HepG2 (cell line): ENCODE results near the gene PPP1R13B. TPM values are rescaled to one million over a fixed set of nuclear protein-coding genes. Genes with fewer than 3 reads are reported as not detected.

Experiments used
- ATAC-seq: fragments of 200-7000 bp; cut with Tn5 transposase; 3 replicates; pipeline ENCODE4 v1.9.1; 2020; ENCODE audit warnings: mild to moderate bottlenecking, moderate library complexity
- BruUV-seq: library from RNA; stranded (reverse); fragments of 400-500 nt; replicated peaks from 2 replicates; lab custom pipeline; 2021; lab: Mats Ljungman, UMichigan
- CTCF ChIA-PET: fragments of 300-600 bp; formaldehyde crosslinking; extraction: SDS; loops from one replicate; lab custom pipeline; 2021; ENCODE audit warnings: low total read pairs, inconsistent platforms, low intra/inter-chr PET ratio; lab: Yijun Ruan, JAX
- POLR2A ChIA-PET: fragments of 350-600 bp; sonication (Branson Sonifier 250); formaldehyde crosslinking; loops from one replicate; lab custom pipeline; 2020; ENCODE audit warnings: antibody characterized with exemption, inconsistent platforms; lab: Yijun Ruan, JAX
- DNase-seq: peaks from one replicate; pipeline ENCODE4 v3.0.0-alpha.2; 2015; ENCODE audit warnings: low spot score
- FAIRE-seq: peaks from 3 replicates; lab custom pipeline; 2011; peaks lifted over from hg19 to GRCh38; lab: Jason Lieb, UNC
- H2AFZ ChIP-seq: one replicate; pipeline ENCODE4 v1.6.1; 2011; ENCODE audit warnings: low read length, inconsistent platforms
- H3K27ac ChIP-seq: fragments of 300-600 bp; 3 replicates; pipeline ENCODE4 v1.8.0; 2011; ENCODE audit warnings: mixed run types, mild to moderate bottlenecking, mixed read lengths, low read length, inconsistent platforms; ENCODE audit not compliant: insufficient read depth; ENCODE audit errors: extremely low read length
- H3K27me3 ChIP-seq, 2 experiments: fragments of 200-600 bp in 1 of 2; 2 replicates in 1 of 2; 3 replicates in 1 of 2; pipeline versions ENCODE4 v1.6.0 to v1.8.0; 2011; ENCODE audit warnings: low read length in 2 of 2, mild to moderate bottlenecking in 2 of 2, moderate library complexity in 2 of 2, inconsistent platforms in 1 of 2; ENCODE audit not compliant: insufficient read depth in 2 of 2, control insufficient read depth in 1 of 2
- H3K36me3 ChIP-seq, 2 experiments: fragments of 200-600 bp in 1 of 2; replicated peaks in 1 of 2; 2 replicates in 1 of 2; 3 replicates in 1 of 2; pipeline versions ENCODE4 v1.5.1 to v1.8.0; 2011; ENCODE audit warnings: low read length in 2 of 2, inconsistent platforms in 1 of 2; ENCODE audit not compliant: insufficient read depth in 2 of 2, control insufficient read depth in 1 of 2
- H3K4me1 ChIP-seq: 2 replicates; pipeline ENCODE4 v1.5.1; 2012; ENCODE audit warnings: low read length, inconsistent platforms; ENCODE audit not compliant: insufficient read depth
- H3K4me2 ChIP-seq: 2 replicates; pipeline ENCODE4 v1.6.0; 2011; ENCODE audit warnings: low read depth, low read length, inconsistent platforms
- H3K4me3 ChIP-seq, 3 experiments: fragments of 200-600 bp in 1 of 3; sonication (generic), shearing (Covaris generic) in 1 of 3; replicated peaks in 1 of 3; 2 replicates each; pipeline ENCODE4 v1.5.1; 2011 to 2016; ENCODE audit warnings: low read length in 3 of 3, inconsistent platforms in 2 of 3, low read depth in 2 of 3, mild to moderate bottlenecking in 2 of 3, control low read depth in 1 of 3, mixed read lengths in 1 of 3; ENCODE audit not compliant: insufficient read depth in 1 of 3
- H3K79me2 ChIP-seq: one replicate; pipeline ENCODE4 v1.6.1; 2011; ENCODE audit warnings: low read length, inconsistent platforms; ENCODE audit not compliant: insufficient read depth
- H3K9ac ChIP-seq: 2 replicates; pipeline ENCODE4 v1.6.0; 2011; ENCODE audit warnings: mild to moderate bottlenecking, low read depth, low read length, inconsistent platforms; ENCODE audit not compliant: insufficient read depth
- H3K9me3 ChIP-seq: 2 replicates; pipeline ENCODE4 v1.5.1; 2012; ENCODE audit warnings: mild to moderate bottlenecking, low read length
- H4K20me1 ChIP-seq: 2 replicates; pipeline ENCODE4 v1.6.0; 2011; ENCODE audit warnings: inconsistent platforms, mild to moderate bottlenecking, low read length, moderate library complexity; ENCODE audit not compliant: insufficient read depth
- ADNP ChIP-seq: sonication (generic); formaldehyde crosslinking; IDR thresholded peaks from 2 replicates; pipeline ENCODE4 v1.4.0; 2020; ENCODE audit warnings: missing genetic modification reagents
- ARHGAP35 ChIP-seq: sonication (generic); formaldehyde crosslinking; IDR thresholded peaks from 2 replicates; pipeline ENCODE4 v1.9.0; 2022; ENCODE audit warnings: mild to moderate bottlenecking, inconsistent platforms, moderate library complexity, missing genetic modification reagents, borderline replicate concordance
- CENPX ChIP-seq: sonication (generic); formaldehyde crosslinking; IDR thresholded peaks from 2 replicates; pipeline ENCODE4 v1.9.0; 2021; ENCODE audit warnings: mild to moderate bottlenecking, missing genetic modification reagents, moderate library complexity
- FOSL1 ChIP-seq: sonication (generic); formaldehyde crosslinking; IDR thresholded peaks from 2 replicates; pipeline ENCODE4 v1.9.0; 2021; ENCODE audit warnings: missing genetic modification reagents, borderline replicate concordance
- MXD4 ChIP-seq: IDR thresholded peaks from 2 replicates; pipeline ENCODE4 v1.6.1; 2016; ENCODE audit warnings: mild to moderate bottlenecking, missing biosample characterization, missing genetic modification reagents
- NCOA5 ChIP-seq: sonication (generic); formaldehyde crosslinking; IDR thresholded peaks from 2 replicates; pipeline ENCODE4 v1.4.0; 2020; ENCODE audit warnings: missing genetic modification reagents
- NR2C2 ChIP-seq: sonication (generic); formaldehyde crosslinking; IDR thresholded peaks from 2 replicates; pipeline ENCODE4 v1.4.0; 2020; ENCODE audit warnings: missing genetic modification reagents, mild to moderate bottlenecking, moderate library complexity, borderline replicate concordance
- RBM22 ChIP-seq: fragments of 200-400 bp; formaldehyde crosslinking; optimal IDR thresholded peaks from 2 replicates; pipeline ENCODE3; 2017; ENCODE audit warnings: mild to moderate bottlenecking, low read length, moderate library complexity
- REXO4 ChIP-seq: sonication (generic); formaldehyde crosslinking; IDR thresholded peaks from 2 replicates; pipeline ENCODE4 v1.8.0; 2022; ENCODE audit warnings: missing genetic modification reagents, mild to moderate bottlenecking, borderline replicate concordance
- RXRB ChIP-seq: IDR thresholded peaks from 2 replicates; pipeline ENCODE4 v1.6.1; 2016; ENCODE audit warnings: borderline replicate concordance, missing genetic modification reagents, missing compliant biosample characterization
- SMARCC2 ChIP-seq: fragments of 450-650 bp; IDR thresholded peaks from 2 replicates; pipeline ENCODE4 v1.6.1; 2017; ENCODE audit warnings: antibody characterized with exemption, mild to moderate bottlenecking
- ZBTB20 ChIP-seq: sonication (generic); formaldehyde crosslinking; IDR thresholded peaks from 2 replicates; pipeline ENCODE4 v1.8.1; 2023; ENCODE audit warnings: missing genetic modification reagents, low read depth, mild to moderate bottlenecking, borderline replicate concordance
- ZFP62 ChIP-seq: sonication (generic); formaldehyde crosslinking; IDR thresholded peaks from 2 replicates; pipeline ENCODE4 v1.4.0; 2020; ENCODE audit warnings: missing genetic modification reagents
- ZNF136 ChIP-seq: sonication (generic); formaldehyde crosslinking; IDR thresholded peaks from 2 replicates; pipeline ENCODE4 v1.8.1; 2022; ENCODE audit warnings: low read depth, mild to moderate bottlenecking, moderate library complexity, missing genetic modification reagents
- ZNF180 ChIP-seq: sonication (generic); formaldehyde crosslinking; IDR thresholded peaks from 2 replicates; pipeline ENCODE4 v1.4.0; 2020; ENCODE audit warnings: low read depth, missing genetic modification reagents, borderline replicate concordance
- ZNF256 ChIP-seq: sonication (generic); formaldehyde crosslinking; conservative IDR thresholded peaks from 2 replicates; pipeline ENCODE4 v1.4.0; 2020; ENCODE audit warnings: missing genetic modification reagents
- ZNF263 ChIP-seq: sonication (generic); formaldehyde crosslinking; IDR thresholded peaks from 2 replicates; pipeline ENCODE4 v1.4.0; 2020; ENCODE audit warnings: missing genetic modification reagents
- ZNF33B ChIP-seq: sonication (generic); formaldehyde crosslinking; IDR thresholded peaks from 2 replicates; pipeline ENCODE4 v1.5.1; 2020; ENCODE audit warnings: mild to moderate bottlenecking, missing genetic modification reagents
- ZNF446 ChIP-seq: sonication (generic); formaldehyde crosslinking; IDR thresholded peaks from 2 replicates; pipeline ENCODE4 v1.5.0; 2020; ENCODE audit warnings: mild to moderate bottlenecking, missing genetic modification reagents
- ZNF460 ChIP-seq: sonication (generic); formaldehyde crosslinking; IDR thresholded peaks from 2 replicates; pipeline ENCODE4 v1.5.1; 2020; ENCODE audit warnings: missing genetic modification reagents, mild to moderate bottlenecking, borderline replicate concordance
- ZNF558 ChIP-seq: sonication (generic); formaldehyde crosslinking; IDR thresholded peaks from 2 replicates; pipeline ENCODE4 v1.9.0; 2022; ENCODE audit warnings: mild to moderate bottlenecking, missing genetic modification reagents, borderline replicate concordance
- ZNF652 ChIP-seq: IDR thresholded peaks from 2 replicates; pipeline ENCODE4 v1.6.1; 2016; ENCODE audit warnings: low read depth, borderline replicate concordance
- ZNF672 ChIP-seq: sonication (generic); formaldehyde crosslinking; IDR thresholded peaks from 2 replicates; pipeline ENCODE4 v1.8.1; 2022; ENCODE audit warnings: missing genetic modification reagents
- ZNF776 ChIP-seq: sonication (generic); formaldehyde crosslinking; IDR thresholded peaks from 2 replicates; pipeline ENCODE4 v1.4.0; 2020; ENCODE audit warnings: mild to moderate bottlenecking, missing genetic modification reagents
- WGBS: methylation state at CpG from one replicate; pipeline ENCODE4 v1.1.6; 2017; ENCODE audit warnings: low lambda C conversion rate; 5-methylcytosine and 5-hydroxymethylcytosine counted together
- in situ Hi-C: cut with HindIII; loops from 2 replicates; pipeline ENCODE4 v1.10.0; 2017; ENCODE audit warnings: low pct_unique_long_range_greater_than_20kb; ENCODE audit not compliant: extremely low pct_ligation_motif_present
- intact Hi-C: fragments of 100-400 bp; cut with micrococcal nuclease; formaldehyde crosslinking; loops from one replicate; pipeline ENCODE4 v1.10.0; 2022; ENCODE audit not compliant: unreplicated experiment
- polyA plus RNA-seq, 8 experiments: library from polyadenylated mRNA; depleted of rRNA in 3 of 8; stranded (reverse) in 7 of 8; unstranded in 1 of 8; fragments of >200 nt; fragmentation: Illumina TruSeq in 4 of 8; extraction: Trizol in 4 of 8; gene quantifications; 2 replicates each; pipeline versions ENCODE4 v1.2.1 to v1.2.3, GENCODE V29; 2011 to 2016; ENCODE audit warnings: low read depth in 4 of 8, missing spikeins in 1 of 8, mixed read lengths in 1 of 8; ENCODE audit not compliant: insufficient read depth in 1 of 8
- total RNA-seq, 5 experiments: library from RNA; depleted of rRNA; stranded (reverse); fragments of >200 nt; fragmentation: Illumina TruSeq; extraction: Trizol; gene quantifications; 2 replicates each; pipeline ENCODE4 v1.2.3, GENCODE V29; 2016; ENCODE audit warnings: low read depth in 1 of 5
- TF ChIP-seq, protein P1 (sequence below): sonication (generic); formaldehyde crosslinking; IDR thresholded peaks from 2 replicates; pipeline ENCODE4 v1.5.0; 2020; ENCODE audit warnings: missing genetic modification reagents

Gene PPP1R13B
- total and polyA plus RNA-seq, 2 of the 13 experiments (the other 11 are each of a cell fraction or from before 2014, with no cell fraction given): 4.6 to 9.4 TPM

GRCh38 chr14:103894034-103894722 lies 46.8 kb upstream of the PPP1R13B start (continued):
- TF ChIP-seq NR2C2 (CRISPR knock-in tag) (peak; percentile 43; the same call in 1 of the 2 replicates), ZNF776 (CRISPR knock-in tag) (0 out of 2 replicates have a peak, but pooled peaks have one; percentile 52)

- peaks cover 95% of the 10 kb centered on the region for H3K4me1 ChIP-seq
- H2AFZ ChIP-seq: no peak overlapping the region
- no TSS peak for BruUV-seq
- CTCF ChIA-PET: no interaction called here
- peak; percentile 4 for FAIRE-seq
- H4K20me1 ChIP-seq: no peaks in the 10 kb centered on the region
- no peak overlapping the region for H3K27ac ChIP-seq
- WGBS: 18% methylated on average over 8 of the region's 8 CpGs
- no peaks in the 10 kb centered on the region for H3K9me3 ChIP-seq
- intact Hi-C loops: no loop called here
- H3K4me3 ChIP-seq: peak overlapping the region; percentile 46 to 75 (median 56); a peak in 2 of 6 replicates
- POLR2A ChIA-PET: interaction anchor here (0.9 to 7.3 kb wide), 5 partner anchors 8 to 38 kb away, joined by 3 to 195 read pairs (median 5); no protein-coding TSS in a partner anchor
- no peaks in the 10 kb centered on the region for H3K36me3 ChIP-seq
- peak overlapping the region; percentile 98 for H3K4me2 ChIP-seq
- ATAC-seq: no peak
- no peaks in the 10 kb centered on the region for H3K79me2 ChIP-seq
- in situ Hi-C loops: no loop called here
- 0 out of 2 replicates have a peak overlapping the region, but pooled peaks have one; percentile 14 for H3K9ac ChIP-seq
- DNase-seq: no peak
- no peaks in the 10 kb centered on the region for H3K27me3 ChIP-seq
- TF ChIP-seq ZNF180 (no peak), ZNF446 (CRISPR knock-in tag) (no peak), ZNF33B (CRISPR knock-in tag) (no peak), NCOA5 (CRISPR knock-in tag) (no peak), ZBTB20 (CRISPR knock-in tag) (peak; percentile 56; the same call in 1 of the 2 replicates), FOSL1 (CRISPR knock-in tag) (no peak), ZNF460 (CRISPR knock-in tag) (no peak), ARHGAP35 (CRISPR knock-in tag) (no peak), RBM22 (no peak), ZNF652 (CRISPR knock-in tag) (no peak), ZNF672 (no peak), ZNF256 (CRISPR knock-in tag) (no peak), ZNF558 (CRISPR knock-in tag) (peak; percentile 60; the same call in 1 of the 2 replicates), ZNF136 (CRISPR knock-in tag) (no peak), ZNF263 (CRISPR knock-in tag) (peak; percentile 85), MXD4 (CRISPR knock-in tag) (no peak), RXRB (CRISPR knock-in tag) (peak; percentile 28; the same call in 1 of the 2 replicates), ADNP (peak; percentile 84; the same call in 1 of the 2 replicates), CENPX (CRISPR knock-in tag) (no peak), REXO4 (CRISPR knock-in tag) (no peak), ZFP62 (CRISPR knock-in tag) (no peak), SMARCC2 (no peak)
- TF ChIP-seq, protein P1, sequence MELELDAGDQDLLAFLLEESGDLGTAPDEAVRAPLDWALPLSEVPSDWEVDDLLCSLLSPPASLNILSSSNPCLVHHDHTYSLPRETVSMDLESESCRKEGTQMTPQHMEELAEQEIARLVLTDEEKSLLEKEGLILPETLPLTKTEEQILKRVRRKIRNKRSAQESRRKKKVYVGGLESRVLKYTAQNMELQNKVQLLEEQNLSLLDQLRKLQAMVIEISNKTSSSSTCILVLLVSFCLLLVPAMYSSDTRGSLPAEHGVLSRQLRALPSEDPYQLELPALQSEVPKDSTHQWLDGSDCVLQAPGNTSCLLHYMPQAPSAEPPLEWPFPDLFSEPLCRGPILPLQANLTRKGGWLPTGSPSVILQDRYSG (CRISPR knock-in tag): no peak
These were observed 44.9 kb upstream of the PPP1R13B start for GRCh38 chr14:103892247-103892646.
